ENCODE data around the gene SMOC1. TPM values are rescaled to one million over a fixed set of nuclear protein-coding genes. Genes with fewer than 3 reads are reported as not detected.

SMOC1 gene
- total RNA-seq, 1 donor from 2014 or later = 10.9 TPM

GRCh38 chr14:69873877-69874780, 5.1 kb upstream of the SMOC1 start:
- Mint-ChIP-seq H3K27me3 (peaks cover 8% of the 10 kb centered on the region), H3K4me3 (ENCODE audit: low read depth) (no peak overlapping the region), H3K27ac (no peak overlapping the region), H3K36me3 (ENCODE audit: insufficient read depth) (no peaks in the 10 kb centered on the region), H3K4me1 (ENCODE audit: low read depth) (no peaks in the 10 kb centered on the region), H3K9me3 (ENCODE audit: low read depth) (no peaks in the 10 kb centered on the region)
- no peak for DNase-seq (ENCODE audit: low spot score, unreplicated experiment)
- TF ChIP-seq, protein P1, sequence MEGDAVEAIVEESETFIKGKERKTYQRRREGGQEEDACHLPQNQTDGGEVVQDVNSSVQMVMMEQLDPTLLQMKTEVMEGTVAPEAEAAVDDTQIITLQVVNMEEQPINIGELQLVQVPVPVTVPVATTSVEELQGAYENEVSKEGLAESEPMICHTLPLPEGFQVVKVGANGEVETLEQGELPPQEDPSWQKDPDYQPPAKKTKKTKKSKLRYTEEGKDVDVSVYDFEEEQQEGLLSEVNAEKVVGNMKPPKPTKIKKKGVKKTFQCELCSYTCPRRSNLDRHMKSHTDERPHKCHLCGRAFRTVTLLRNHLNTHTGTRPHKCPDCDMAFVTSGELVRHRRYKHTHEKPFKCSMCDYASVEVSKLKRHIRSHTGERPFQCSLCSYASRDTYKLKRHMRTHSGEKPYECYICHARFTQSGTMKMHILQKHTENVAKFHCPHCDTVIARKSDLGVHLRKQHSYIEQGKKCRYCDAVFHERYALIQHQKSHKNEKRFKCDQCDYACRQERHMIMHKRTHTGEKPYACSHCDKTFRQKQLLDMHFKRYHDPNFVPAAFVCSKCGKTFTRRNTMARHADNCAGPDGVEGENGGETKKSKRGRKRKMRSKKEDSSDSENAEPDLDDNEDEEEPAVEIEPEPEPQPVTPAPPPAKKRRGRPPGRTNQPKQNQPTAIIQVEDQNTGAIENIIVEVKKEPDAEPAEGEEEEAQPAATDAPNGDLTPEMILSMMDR (IDR thresholded peaks at IDR 0.05; ENCODE audit: unreplicated experiment) = no peak

DNA sequence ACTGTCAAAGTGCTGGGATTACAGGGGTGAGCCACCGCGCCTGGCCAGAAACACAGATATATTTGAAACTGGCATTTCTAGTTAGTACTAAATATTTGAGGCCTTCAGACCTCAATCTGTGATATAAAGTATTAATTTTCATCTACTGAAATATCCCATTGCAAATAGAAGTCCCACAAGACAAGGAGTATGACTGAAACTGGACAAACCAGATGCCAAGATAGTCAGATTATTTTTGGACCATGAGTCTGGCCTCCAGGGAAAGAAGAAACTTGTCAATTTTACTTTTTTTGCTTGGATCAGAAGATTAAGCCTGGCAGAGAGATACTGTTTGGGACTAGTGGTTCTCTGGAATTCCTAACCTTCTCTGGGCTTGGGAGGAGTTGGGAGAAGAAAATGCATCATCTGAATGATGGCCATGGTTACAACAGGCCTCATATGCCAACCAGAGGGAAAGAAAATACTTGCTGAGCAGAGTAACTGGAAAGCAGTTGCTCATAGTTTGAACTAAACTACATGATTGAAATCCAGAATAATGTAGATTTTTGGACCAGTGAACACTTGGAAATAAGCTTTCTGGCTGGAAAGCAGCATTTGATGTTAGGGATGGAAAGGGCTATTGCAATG, 2.9 kb upstream of the SMOC1 start:
- Mint-ChIP-seq H3K27me3 (peaks cover 25% of the 10 kb centered on the region), H3K9me3 (ENCODE audit: low read depth) (no peaks in the 10 kb centered on the region), H3K4me3 (ENCODE audit: low read depth) (no peak overlapping the region), H3K27ac (no peak overlapping the region), H3K4me1 (ENCODE audit: low read depth) (peaks cover 12% of the 10 kb centered on the region), H3K36me3 (ENCODE audit: insufficient read depth) (no peaks in the 10 kb centered on the region)
- DNase-seq (ENCODE audit: low spot score, unreplicated experiment) = no peak
- TF ChIP-seq, protein P1 (IDR thresholded peaks at IDR 0.05; ENCODE audit: unreplicated experiment) = no peak

DNA sequence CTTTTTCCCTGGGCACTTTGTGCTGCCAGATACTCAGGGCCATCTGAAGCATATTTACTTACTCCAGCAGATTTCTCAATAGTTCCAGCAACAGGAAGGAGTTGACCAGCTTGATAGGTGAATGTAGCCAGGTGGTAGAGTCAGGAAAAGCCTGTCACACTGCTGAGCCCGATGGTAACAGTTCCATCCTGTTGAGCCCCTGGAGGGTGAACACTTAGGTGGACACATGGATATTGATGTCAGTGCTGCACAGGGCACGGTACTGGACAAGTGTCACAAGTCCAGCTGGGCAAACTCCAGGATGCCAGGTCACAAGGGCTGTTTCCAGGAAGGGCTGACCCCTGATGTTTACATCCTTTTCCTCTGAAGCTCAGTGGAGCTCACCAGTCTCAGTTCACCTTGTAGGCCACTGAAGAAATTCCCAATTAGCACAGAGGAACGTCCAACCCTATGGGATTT, 2.3 kb upstream of the SMOC1 start:
- TF ChIP-seq, protein P1 (IDR thresholded peaks at IDR 0.05; ENCODE audit: unreplicated experiment) = no peak
- Mint-ChIP-seq H3K27ac (no peak overlapping the region), H3K4me1 (ENCODE audit: low read depth) (peaks cover 12% of the 10 kb centered on the region), H3K4me3 (ENCODE audit: low read depth) (no peak overlapping the region), H3K36me3 (ENCODE audit: insufficient read depth) (no peaks in the 10 kb centered on the region), H3K27me3 (peaks cover 30% of the 10 kb centered on the region), H3K9me3 (ENCODE audit: low read depth) (no peaks in the 10 kb centered on the region)
- no peak for DNase-seq (ENCODE audit: low spot score, unreplicated experiment)

DNA sequence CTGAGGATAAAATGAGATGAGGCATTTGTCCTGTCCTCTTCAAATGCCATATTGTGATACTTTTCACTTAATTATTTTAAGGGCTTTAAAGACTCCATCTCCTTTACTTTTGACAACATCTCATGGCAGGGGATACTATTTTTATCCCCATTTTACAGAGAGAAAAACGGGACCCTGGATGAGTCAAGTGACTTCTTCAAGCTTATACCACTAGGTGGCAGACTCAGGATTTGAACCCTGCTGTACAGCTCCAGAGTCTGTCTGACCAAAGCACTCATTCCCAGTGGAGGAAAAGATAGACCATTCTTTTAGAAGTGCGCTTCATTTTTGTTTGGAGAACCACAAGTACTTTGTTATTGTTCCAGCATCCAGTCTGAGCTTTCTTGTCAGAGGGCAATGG, 1.7 kb upstream of the SMOC1 start:
- Mint-ChIP-seq H3K27me3 (peaks cover 34% of the 10 kb centered on the region), H3K27ac (peak overlapping the region; percentile 11), H3K9me3 (ENCODE audit: low read depth) (no peaks in the 10 kb centered on the region), H3K36me3 (ENCODE audit: insufficient read depth) (no peaks in the 10 kb centered on the region), H3K4me3 (ENCODE audit: low read depth) (no peak overlapping the region), H3K4me1 (ENCODE audit: low read depth) (peaks cover 12% of the 10 kb centered on the region)
- TF ChIP-seq, protein P1 (IDR thresholded peaks at IDR 0.05; ENCODE audit: unreplicated experiment) = peak; percentile 60
- no peak for DNase-seq (ENCODE audit: low spot score, unreplicated experiment)

DNA sequence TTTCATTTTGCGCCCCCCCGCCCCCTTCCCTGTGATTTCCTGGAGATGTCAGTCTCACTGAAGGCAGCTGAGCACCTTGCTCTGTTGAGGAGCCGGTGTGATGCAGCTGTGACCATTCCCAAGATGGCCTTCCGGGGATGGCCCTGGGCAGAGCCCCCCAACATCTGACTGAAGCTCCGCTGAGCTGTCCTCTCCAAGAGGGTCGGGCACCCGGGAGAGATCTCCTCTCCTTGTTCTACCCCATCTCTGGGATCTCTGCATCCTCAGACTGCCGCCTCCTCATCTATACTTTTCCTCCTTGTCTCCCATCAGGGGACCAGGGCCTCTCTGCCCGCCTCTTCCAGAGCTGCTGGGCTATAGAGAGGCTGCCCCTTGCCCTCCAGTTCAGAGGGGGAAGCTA, 965 bp upstream of the SMOC1 start:
- DNase-seq (ENCODE audit: low spot score, unreplicated experiment) = no peak
- peaks cover 15% of the 10 kb centered on the region for H3K4me1 Mint-ChIP-seq (ENCODE audit: low read depth)
- H3K9me3 Mint-ChIP-seq (ENCODE audit: low read depth) = no peaks in the 10 kb centered on the region
- H3K27me3 Mint-ChIP-seq = peaks cover 34% of the 10 kb centered on the region
- peak overlapping the region; percentile 47 for H3K4me3 Mint-ChIP-seq (ENCODE audit: low read depth)
- TF ChIP-seq, protein P1 (IDR thresholded peaks at IDR 0.05; ENCODE audit: unreplicated experiment) = no peak
- no peak overlapping the region for H3K27ac Mint-ChIP-seq
- peaks cover 1% of the 10 kb centered on the region for H3K36me3 Mint-ChIP-seq (ENCODE audit: insufficient read depth)

Data from progenitor cell of endocrine pancreas (in vitro differentiated cells).